Upper lobe of right lung (tissue), 1 donor: ENCODE data around the gene CACNB2. TPM values are rescaled to one million over a fixed set of nuclear protein-coding genes. Genes with fewer than 3 reads are reported as not detected.
"Not testable (repeated sequence)": the region's sequence is repeated elsewhere in the genome, so short reads cannot be mapped to it uniquely, and the experiment has no call there.

Experiments used
- ATAC-seq: fragments of 200-7000 bp; cut with Tn5 transposase; one replicate; pipeline ENCODE4 v1.9.1; 2020; ENCODE audit warnings: mild to moderate bottlenecking, moderate library complexity
- DNase-seq: peaks from one replicate; pipeline ENCODE4 v3.0.0-alpha.2; 2020
- H3K27ac ChIP-seq: fragments of 200-600 bp; one replicate; pipeline ENCODE4 v1.8.0; 2022
- H3K27me3 ChIP-seq: fragments of 200-600 bp; one replicate; pipeline ENCODE4 v1.8.0; 2022; ENCODE audit warnings: mild to moderate bottlenecking
- H3K36me3 ChIP-seq: fragments of 200-600 bp; one replicate; pipeline ENCODE4 v1.8.0; 2022
- H3K4me1 ChIP-seq: fragments of 200-600 bp; one replicate; pipeline ENCODE4 v1.8.0; 2022
- H3K4me3 ChIP-seq: fragments of 200-600 bp; one replicate; pipeline ENCODE4 v1.8.0; 2022; ENCODE audit warnings: mild to moderate bottlenecking
- H3K9me3 ChIP-seq: fragments of 200-600 bp; one replicate; pipeline ENCODE4 v1.8.0; 2022
- CTCF ChIP-seq: fragments of 200-600 bp; IDR thresholded peaks from one replicate; pipeline ENCODE4 v1.8.0; 2022; ENCODE audit warnings: antibody characterized with exemption
- intact Hi-C: fragments of 100-400 bp; cut with DNase I; formaldehyde crosslinking; loops from one replicate; pipeline ENCODE4 v1.11.0; 2022
- total RNA-seq: library from RNA; stranded (reverse); fragmentation: NEBNext Ultra II Directional; extraction: Animal tissue kit (Norgen Biotek cat#: 25700); gene quantifications from one replicate; pipeline ENCODE4 v1.2.1, GENCODE V29; 2021
- donor health status: DM: no; HTN: yes; CAD: no; lungs with severe emphysema.

The CACNB2 gene
- total RNA-seq, 1 donor from 2014 or later, result 4.2 TPM

GRCh38 chr10:18567343-18567856 is 427.2 kb downstream of the CACNB2 start:
- Histone ChIP-seq H3K27me3 (no peaks in the 10 kb centered on the region), H3K4me1 (no peaks in the 10 kb centered on the region), H3K36me3 (no peaks in the 10 kb centered on the region), H3K4me3 (no peak overlapping the region), H3K27ac (no peak overlapping the region), H3K9me3 (no peaks in the 10 kb centered on the region)
- DNase-seq, result no peak
- intact Hi-C loops, result no loop called here
- no peak for TF ChIP-seq CTCF
- ATAC-seq, result no peak

- H3K4me3 ChIP-seq, intact Hi-C loops, ATAC-seq, H3K4me1 ChIP-seq, H3K36me3 ChIP-seq, DNase-seq, H3K9me3 ChIP-seq, H3K27ac ChIP-seq, H3K27me3 ChIP-seq: not testable (repeated sequence)
Measured at GRCh38 chr10:18570386-18570785, 430.2 kb downstream of the CACNB2 start.

- no peak for ATAC-seq
- TF ChIP-seq CTCF, result no peak
Measured at GRCh38 chr10:18571076-18571475, 430.9 kb downstream of the CACNB2 start.

GRCh38 chr10:18571780-18572179 is 431.6 kb downstream of the CACNB2 start:
- ATAC-seq, result no peak
- no peak for TF ChIP-seq CTCF

More at GRCh38 chr10:18571076-18571475, 430.9 kb downstream of the CACNB2 start:
- Histone ChIP-seq H3K4me3 (no peak overlapping the region), H3K36me3 (no peaks in the 10 kb centered on the region), H3K9me3 (no peaks in the 10 kb centered on the region), H3K27ac (no peak overlapping the region), H3K4me1 (no peaks in the 10 kb centered on the region), H3K27me3 (no peaks in the 10 kb centered on the region)
- no peak for DNase-seq
- intact Hi-C loops, result no loop called here

GRCh38 chr10:18572959-18573561 is 432.8 kb downstream of the CACNB2 start:
- intact Hi-C loops, result no loop called here
- Histone ChIP-seq H3K27ac (no peak overlapping the region), H3K9me3 (no peaks in the 10 kb centered on the region), H3K4me1 (no peaks in the 10 kb centered on the region), H3K4me3 (no peak overlapping the region), H3K36me3 (no peaks in the 10 kb centered on the region), H3K27me3 (no peaks in the 10 kb centered on the region)
- ATAC-seq, result no peak
- no peak for TF ChIP-seq CTCF
- DNase-seq, result no peak

More at GRCh38 chr10:18571780-18572179, 431.6 kb downstream of the CACNB2 start:
- intact Hi-C loops, result no loop called here
- no peaks in the 10 kb centered on the region for H3K9me3 ChIP-seq
- no peak overlapping the region for H3K27ac ChIP-seq
- H3K36me3 ChIP-seq, result no peaks in the 10 kb centered on the region
- DNase-seq, result no peak
- no peaks in the 10 kb centered on the region for H3K27me3 ChIP-seq
- H3K4me1 ChIP-seq, result no peaks in the 10 kb centered on the region
- no peak overlapping the region for H3K4me3 ChIP-seq

GRCh38 chr10:18576586-18576985 is 436.4 kb downstream of the CACNB2 start:
- Histone ChIP-seq H3K27me3 (no peaks in the 10 kb centered on the region), H3K4me3 (no peak overlapping the region), H3K36me3 (no peaks in the 10 kb centered on the region), H3K27ac (no peak overlapping the region), H3K4me1 (no peaks in the 10 kb centered on the region), H3K9me3 (no peaks in the 10 kb centered on the region)
- TF ChIP-seq CTCF, result no peak
- ATAC-seq, result no peak
- DNase-seq, result no peak
- intact Hi-C loops, result no loop called here
